H54 (cell line): ENCODE results near the gene SMOC1.

Experiments used
- DNase-seq: peaks from one replicate; pipeline ENCODE4 v3.0.0; 2011; ENCODE audit warnings: low spot score, mixed read lengths; ENCODE audit not compliant: insufficient read length
- FAIRE-seq: peaks from 3 replicates; lab custom pipeline; 2011; peaks lifted over from hg19 to GRCh38; lab: Jason Lieb, UNC
- POLR2A ChIP-seq: IDR thresholded peaks from 2 replicates; pipeline ENCODE4 v1.6.1; 2011; ENCODE audit warnings: low read depth, mild to moderate bottlenecking, low read length

The SMOC1 gene

DNA sequence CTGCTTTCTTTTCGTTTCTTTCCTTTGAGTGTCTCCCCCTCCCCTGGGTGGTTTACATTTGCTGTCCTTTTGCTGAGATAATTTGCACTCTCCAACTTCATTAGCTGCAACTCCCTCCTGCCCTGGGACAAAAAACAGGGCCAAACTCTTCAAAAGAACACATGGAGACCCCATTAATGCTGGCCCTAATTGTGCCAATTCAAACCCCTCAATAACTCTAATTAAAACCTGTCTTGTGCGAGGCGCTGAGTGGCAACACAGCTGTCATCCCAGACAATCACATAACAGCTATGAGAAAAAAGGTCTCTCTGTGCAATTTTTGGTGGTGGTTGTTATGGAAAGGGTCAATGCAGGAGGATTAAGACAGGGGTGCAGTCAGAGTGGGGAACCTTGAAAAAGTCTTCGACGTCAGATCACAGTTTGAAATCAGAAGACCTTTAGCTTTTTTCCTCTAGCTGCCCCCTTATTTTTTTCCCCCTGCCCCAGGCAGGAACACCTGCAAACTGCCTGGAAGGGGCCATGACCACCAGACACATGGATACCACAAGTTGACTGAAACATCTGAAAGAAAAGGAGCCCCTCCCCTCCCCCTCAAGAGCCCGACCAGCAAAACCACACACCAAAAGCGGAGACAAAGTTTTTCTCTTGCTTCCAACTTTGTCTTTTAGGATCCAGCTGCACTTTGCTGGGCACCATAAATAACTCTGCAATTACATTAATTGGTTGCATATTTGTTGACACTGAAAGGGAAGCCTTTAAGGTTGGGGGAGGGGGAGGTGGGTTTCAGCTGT lies 26.5 kb upstream of the SMOC1 start:
- no peak for FAIRE-seq

DNA sequence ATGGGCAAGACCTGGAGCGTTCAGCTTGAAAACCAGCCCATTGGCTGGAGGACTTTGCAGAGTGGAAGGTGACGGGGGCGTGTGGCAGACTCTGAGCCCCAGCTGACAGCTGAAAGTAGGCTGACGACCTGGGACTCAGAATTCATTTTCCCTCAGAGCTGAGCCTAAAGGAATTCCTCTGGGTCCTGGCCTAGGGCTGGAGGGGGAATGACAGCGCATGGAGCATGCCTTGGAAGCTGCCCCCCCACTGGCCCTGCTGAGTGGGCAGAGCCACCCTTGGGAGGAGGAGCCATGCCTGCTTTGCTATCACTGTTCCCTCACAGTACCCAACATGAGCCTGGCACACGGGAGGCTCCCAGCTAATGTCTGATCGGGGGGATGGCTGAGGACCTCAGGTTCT lies 25.4 kb upstream of the SMOC1 start:
- TF ChIP-seq POLR2A: no peak
- DNase-seq: no peak
- FAIRE-seq: no peak

More for the DNA sequence above, 26.5 kb upstream of the SMOC1 start:
- TF ChIP-seq POLR2A: no peak
- DNase-seq: no peak

DNA sequence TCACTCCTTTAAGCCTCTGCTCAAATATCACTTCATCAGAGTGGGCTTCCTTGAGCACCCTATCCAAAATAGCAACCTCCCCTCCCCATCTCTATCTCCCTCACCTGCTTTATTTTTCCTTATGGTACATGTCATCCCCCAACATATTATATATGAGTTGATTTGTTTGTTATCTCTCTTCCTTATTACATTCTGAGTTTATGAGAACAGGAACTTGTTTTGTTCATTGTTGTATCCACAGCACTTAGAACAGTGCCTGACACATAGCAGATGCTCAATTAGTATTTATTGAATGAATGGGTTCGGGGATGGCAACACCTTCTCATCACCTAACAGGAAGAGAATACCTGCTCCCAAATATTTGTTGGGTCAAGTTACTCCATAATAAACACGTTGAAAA lies 24.6 kb upstream of the SMOC1 start:
- no peak for TF ChIP-seq POLR2A
- FAIRE-seq (no peak), DNase-seq (no peak)

DNA sequence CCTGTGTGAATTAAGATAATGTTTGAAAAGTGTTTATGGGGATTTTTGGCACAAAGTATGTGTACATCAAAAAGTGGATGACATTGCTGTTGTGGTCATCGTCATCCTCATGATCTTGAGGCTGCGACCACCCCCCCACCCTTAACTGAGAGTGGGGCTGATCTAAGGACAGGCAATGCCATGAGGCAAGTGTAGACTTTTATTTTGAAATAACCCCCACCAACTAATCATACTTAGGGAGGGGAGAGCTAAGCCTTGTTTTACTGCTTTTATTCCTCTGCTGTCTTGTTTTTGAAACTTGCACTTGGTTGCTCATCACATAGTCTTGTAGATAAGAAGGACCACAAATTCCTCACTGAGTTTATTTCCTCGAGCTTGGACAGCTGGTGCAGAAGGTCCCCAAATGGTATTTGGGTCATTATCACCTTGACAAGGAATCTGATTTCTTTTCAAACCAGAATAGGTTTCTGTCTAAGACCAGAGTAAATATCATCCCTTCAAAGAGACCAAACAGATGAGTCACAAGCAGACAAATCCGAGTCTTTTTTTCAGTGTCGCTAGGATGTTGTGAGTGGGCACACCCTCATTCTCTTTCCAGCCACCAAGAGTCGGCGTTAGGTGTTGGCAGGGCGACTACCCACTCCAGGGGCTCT lies 23.9 kb upstream of the SMOC1 start:
- no peak for FAIRE-seq
- no peak for TF ChIP-seq POLR2A
- DNase-seq: no peak

DNA sequence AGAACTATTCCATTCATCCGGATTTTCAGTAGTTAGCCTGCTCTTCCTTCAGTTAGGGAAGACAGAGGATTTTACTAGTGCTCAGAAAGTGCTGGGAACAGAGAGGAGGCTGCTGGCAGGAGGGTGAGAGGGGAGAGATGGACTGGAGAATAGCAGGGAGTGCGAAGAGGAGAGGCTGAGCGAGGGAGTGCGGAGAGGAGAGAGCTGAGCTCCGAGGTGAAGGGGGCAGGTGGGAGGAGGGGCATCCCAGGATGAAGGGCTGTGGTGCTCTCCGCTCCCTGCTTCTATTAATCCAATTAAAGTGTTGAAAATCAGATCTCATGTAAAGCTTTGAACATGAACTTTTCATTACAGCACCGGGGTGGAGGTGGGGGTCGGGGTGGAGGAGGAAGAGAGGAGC lies 20.4 kb upstream of the SMOC1 start:
- TF ChIP-seq POLR2A: no peak
- no peak for FAIRE-seq
- no peak for DNase-seq

DNA sequence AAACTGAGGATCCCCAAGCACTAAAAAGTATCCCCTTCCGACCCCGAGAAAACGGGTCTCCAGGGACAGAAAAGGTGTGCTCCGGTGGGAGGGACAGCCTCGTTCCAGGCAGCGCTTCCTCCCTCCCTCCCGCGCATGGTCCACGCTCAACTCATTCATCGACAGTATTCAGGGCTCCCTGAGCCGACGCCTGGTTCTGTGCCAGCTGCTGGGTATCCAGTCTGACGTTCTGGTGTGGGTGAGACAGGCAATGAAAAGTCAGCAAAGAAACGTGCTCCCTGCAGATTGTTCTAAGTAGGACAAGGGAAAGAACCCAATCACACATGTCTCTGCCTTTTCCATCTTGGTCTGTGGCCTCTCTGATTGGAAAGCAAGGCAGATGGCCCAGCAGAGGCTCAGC lies 19.6 kb upstream of the SMOC1 start:
- DNase-seq (no peak), FAIRE-seq (no peak)
- TF ChIP-seq POLR2A: no peak

DNA sequence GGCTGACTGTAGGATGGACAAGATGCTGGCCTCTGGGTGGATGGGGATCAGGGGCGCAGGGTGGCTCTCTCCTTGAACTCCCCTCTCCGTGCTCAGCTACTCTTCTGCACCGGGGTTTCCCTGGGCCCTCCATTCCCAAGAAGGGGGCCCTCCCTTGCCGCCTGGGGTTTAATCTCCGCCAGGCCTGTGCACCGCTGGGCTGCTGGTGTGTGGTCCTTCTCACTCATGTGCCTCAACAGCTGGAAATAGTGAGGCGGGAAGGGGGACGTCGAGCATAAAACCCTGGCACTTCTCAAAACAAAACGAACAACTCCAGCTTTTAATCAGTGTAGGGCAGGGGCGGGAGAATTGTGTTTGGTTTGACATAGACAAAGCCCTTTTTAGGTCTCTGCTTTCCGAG lies 19.0 kb upstream of the SMOC1 start:
- TF ChIP-seq POLR2A: no peak
- FAIRE-seq (no peak), DNase-seq (no peak)

DNA sequence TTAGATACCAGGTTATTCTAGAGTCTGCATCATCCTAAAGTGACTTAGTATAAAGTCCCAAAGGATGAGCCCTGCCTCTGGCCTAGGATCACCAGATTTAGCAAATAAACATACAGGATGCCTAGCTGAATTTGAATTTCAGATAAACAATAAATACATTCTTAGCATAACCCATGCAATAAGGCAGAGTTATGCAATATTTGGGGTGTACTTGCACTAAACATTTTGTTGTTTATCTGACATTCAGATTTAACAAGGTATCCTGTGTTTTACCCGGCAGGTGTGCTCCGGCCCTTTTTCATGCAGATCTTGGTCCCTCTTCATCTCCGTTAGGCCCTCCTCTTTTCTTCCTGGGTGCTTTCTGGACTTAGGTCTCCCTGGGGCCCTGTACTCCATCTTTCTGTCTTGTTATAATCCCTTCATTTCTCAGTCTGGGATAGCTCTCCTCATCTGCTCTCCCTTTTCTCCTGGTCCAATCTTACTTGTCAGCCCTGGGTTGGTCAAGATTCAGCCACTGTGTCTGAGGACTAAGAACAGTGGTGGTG lies 18.1 kb upstream of the SMOC1 start:
- no peak for FAIRE-seq
- no peak for DNase-seq

DNA sequence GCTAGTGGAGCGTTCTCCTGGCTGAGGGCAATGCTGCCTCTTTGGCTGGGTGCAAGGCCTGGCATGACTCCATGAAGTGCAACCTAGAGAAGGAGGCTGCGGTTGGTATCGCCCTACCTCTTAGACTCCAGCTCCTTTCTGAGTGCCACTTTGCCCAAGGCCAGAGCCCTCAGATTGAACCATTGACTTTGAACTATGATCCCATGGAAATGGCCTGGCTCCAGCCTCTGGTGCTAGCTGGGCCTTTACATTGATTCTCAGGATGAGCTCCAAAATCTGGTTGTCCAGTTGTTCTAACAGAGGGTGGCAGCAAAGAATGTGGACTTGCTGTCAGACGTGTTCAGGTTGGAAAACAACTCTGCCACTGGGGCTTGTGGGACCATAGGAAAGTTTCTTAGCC lies 16.1 kb upstream of the SMOC1 start:
- DNase-seq: no peak
- TF ChIP-seq POLR2A: no peak
- no peak for FAIRE-seq

More for the DNA sequence above, 18.1 kb upstream of the SMOC1 start:
- no peak for TF ChIP-seq POLR2A

DNA sequence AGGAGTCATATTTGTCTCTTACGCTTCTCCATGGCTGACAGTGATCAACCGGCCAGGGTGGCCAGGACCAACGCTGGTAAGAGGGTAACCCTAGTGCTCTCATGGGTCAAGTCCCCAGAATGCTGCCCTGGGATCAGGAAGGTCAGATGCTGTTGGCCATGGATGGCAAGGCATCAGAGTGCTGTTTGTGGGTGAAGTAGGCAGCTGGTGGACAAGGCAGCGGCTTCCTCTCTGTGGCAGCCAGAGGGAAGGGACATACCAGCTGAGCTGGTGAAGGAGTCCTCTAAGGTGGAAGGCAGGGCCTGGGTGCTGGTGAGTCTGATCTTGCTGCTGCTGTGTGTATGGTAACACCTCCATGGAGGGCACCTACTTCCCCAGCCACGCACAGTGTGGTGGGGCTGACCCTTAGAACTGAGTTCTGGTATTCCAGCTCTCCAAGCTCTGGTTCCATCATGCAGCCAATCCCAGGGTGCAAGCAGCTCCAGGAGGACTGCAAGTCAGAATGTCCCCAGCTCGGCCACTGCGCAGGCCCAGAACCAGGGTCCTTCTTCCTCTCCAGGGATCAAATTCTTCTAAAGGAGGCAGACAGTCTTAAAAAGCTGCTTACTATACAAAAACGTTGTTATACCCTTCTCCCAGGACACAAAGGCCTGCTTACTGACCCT lies 13.4 kb upstream of the SMOC1 start:
- FAIRE-seq (no peak), DNase-seq (no peak)
- TF ChIP-seq POLR2A: no peak

DNA sequence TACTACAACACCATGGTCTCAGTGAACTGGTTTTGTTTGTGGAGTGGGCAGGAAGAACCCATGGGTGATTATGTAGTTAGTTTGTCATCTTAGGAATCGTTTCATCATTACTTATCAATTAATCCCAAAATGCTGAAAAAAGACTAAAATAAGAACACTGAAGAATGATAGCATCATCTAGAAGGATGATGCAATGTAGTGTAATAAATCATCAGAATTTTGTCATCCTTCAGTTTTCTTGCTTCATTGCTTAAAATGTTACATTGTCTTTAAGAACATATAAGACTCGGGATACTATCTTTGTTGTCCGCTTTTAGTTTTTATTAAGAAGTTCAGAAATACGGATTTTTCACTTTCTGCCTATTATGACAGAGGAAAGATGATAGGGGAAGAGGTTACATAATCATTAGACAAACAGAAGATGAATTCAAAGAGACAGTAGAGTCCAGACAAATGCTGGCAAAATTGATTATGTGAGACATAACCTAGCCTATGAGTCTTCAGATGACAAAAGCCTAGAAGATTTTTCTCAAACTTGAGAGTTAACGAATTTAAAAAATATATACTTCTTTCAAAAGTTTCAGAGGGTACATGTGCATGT lies 10.8 kb upstream of the SMOC1 start:
- FAIRE-seq (no peak), DNase-seq (no peak)
- TF ChIP-seq POLR2A: no peak

DNA sequence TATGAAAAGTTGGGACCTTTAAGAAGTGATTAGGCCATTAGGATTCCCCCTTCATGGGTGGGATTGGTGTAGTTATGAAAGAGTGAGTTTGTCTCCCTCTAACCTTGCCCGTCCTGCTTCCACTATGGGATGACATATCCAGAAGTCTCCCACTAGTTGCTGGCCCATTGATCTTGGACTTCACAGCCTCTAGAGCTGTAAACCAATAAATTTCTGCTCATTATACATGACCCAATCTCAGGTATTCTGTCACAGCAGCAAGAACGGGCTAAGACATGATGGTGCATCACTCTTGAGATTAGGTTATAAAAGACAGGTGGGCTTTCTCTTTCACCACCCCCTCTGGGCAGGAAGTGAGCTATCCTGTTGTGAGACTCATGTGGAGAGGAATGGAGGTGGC lies 8.6 kb upstream of the SMOC1 start:
- FAIRE-seq (no peak), DNase-seq (no peak)
- TF ChIP-seq POLR2A: no peak

DNA sequence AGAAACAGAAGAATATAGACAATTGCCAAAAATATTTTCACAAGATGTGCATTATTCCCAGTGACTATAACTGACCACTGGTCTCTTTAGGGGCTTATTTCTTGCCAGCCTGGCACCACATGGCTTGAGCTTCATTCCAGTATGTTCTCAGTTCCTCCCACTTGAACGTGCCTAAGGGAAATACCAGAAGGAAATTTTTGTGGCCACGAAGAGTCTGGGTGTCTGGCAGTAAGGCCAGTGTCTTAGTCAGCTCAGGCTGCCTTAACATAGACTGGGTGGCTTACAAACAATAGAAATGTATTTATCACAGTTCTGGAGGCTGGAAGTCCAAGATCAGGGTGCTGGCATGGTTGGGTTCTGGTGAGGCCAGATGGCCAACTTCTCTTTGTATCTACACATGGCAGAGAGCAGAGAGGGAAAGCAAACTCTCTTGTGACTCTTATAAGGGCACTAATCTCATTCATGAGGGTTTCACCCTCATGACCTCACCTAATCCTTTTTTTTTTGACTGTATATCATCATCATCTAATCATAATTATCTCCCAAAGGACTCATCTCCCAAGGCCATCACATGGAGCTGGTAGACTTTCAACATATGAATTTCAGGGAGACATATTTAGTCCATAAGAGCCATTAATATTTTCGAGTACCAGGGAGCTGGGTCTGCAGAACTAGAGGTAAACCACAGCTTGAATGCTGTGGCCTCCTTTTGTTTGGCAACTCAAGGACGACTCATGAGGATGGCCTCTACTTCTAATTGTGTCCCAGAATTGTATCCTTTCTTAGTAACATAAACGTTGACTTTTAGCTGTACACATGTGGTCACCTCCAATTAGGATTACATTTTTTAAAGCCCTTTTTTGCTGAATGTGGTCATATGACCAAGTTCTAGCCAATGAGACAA lies 5.1 kb upstream of the SMOC1 start:
- DNase-seq (no peak), FAIRE-seq (no peak)
- no peak for TF ChIP-seq POLR2A
